GM12875 (cell line): ENCODE data around the gene TMC5.

Experiments
- H3K4me3 ChIP-seq: one replicate; pipeline ENCODE4 v1.5.1; 2011; ENCODE audit warnings: low read depth, low read length, control low read depth
- TF ChIP-seq, protein P1 (sequence below): IDR thresholded peaks from 2 replicates; pipeline ENCODE4 v1.5.1; 2011; ENCODE audit warnings: low read depth, mild to moderate bottlenecking, control low read depth, inconsistent platforms, low read length, moderate library complexity, borderline replicate concordance; ENCODE audit not compliant: insufficient read depth

TMC5 gene

DNA sequence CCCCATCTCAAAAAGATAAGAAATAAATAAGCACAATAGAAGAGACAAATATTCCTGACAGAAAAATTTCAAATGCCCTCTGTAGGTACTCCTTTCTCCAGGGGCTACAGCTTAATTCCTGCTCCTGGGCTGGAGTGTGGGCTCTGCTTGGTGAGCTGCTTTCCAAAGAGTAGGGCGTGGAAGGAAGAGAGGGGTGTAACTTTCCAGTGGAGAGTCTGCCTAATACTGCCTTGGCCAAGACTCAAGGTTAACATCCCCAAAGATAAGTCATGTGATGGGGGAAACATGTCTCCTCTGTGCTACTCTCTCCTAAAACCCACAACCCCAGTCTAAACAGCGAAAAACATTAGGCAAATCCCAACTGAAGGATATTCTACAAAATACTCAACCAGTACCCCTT is 42.7 kb downstream of the TMC5 start:
- no peak overlapping the region for H3K4me3 ChIP-seq
- TF ChIP-seq, protein P1, sequence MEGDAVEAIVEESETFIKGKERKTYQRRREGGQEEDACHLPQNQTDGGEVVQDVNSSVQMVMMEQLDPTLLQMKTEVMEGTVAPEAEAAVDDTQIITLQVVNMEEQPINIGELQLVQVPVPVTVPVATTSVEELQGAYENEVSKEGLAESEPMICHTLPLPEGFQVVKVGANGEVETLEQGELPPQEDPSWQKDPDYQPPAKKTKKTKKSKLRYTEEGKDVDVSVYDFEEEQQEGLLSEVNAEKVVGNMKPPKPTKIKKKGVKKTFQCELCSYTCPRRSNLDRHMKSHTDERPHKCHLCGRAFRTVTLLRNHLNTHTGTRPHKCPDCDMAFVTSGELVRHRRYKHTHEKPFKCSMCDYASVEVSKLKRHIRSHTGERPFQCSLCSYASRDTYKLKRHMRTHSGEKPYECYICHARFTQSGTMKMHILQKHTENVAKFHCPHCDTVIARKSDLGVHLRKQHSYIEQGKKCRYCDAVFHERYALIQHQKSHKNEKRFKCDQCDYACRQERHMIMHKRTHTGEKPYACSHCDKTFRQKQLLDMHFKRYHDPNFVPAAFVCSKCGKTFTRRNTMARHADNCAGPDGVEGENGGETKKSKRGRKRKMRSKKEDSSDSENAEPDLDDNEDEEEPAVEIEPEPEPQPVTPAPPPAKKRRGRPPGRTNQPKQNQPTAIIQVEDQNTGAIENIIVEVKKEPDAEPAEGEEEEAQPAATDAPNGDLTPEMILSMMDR = no peak

DNA sequence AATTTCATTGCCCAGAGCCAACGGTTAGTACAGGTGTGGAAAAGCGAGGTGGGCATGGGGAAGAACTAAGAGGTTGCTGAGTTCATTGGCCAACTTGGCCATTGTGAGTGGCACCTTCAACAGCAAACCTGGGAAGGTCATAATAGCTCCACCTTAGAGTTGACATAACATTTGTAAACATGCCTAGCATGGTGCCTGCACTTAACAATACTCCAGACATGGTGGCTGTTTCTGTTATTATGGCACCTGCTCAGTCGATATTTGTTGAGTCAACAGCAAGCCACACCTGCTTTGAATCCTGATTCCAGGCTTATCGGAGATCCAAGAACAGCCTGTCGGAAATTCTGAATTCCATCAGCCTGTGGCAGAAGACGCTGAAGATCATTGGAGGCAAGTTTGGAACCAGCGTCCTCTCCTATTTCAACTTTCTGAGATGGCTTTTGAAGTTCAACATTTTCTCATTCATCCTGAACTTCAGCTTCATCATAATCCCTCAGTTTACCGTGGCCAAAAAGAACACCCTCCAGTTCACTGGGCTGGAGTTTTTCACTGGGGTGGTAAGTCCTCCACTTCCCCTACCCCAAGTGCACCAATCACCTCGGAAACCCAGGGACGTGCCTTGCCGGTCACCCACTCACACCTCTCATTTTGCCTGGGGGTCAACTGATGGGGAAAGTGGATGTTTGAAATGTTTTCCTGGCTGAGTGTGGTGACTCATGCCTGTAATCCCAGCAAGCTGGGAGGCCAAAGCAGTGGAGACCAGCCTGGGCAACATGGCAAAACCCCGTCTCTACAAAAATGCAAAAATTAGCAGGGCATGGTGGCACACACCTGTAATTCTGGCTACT is 46.0 kb downstream of the TMC5 start:
- no peak overlapping the region for H3K4me3 ChIP-seq
- TF ChIP-seq, protein P1 = no peak

DNA sequence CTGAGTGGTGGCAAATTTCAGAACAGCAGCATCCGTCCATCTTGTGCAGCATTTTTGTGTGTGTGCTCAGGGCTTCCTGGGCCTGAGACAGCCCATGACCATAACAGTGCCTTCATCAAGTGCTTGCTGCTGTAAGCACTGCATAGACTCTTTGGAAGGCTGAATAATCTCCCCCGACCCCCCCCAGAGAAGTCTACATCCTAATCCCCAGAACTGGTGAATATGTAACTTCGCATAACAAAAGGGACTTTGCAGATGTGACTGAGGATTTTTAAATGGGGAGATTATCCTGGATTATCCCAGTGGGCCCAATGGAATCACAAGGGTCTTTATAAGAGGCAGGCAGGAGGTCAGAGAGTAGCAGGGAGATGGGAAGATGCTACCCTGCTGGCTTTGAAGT is 50.6 kb downstream of the TMC5 start:
- TF ChIP-seq, protein P1 = no peak
- H3K4me3 ChIP-seq = no peak overlapping the region

DNA sequence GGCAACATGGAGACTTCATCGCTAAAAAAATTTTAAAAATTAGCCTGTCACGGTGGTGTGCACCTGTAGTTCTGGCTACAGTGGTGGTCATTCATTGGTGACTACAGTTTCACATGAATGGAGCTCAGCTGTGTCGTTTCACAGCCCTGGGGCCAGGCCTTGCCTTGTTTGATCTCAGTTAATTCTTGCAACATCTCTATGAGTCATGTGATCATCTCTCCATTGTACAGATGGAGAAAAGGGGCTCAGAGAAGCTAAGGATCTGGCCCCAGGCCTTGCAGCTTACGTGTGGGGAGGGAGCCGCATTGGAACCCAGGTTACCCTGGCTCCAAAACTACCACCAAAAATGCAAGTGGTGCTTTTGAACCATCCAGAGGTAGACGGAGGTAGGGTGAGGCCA is 54.8 kb downstream of the TMC5 start:
- TF ChIP-seq, protein P1 = no peak
- H3K4me3 ChIP-seq = no peak overlapping the region

DNA sequence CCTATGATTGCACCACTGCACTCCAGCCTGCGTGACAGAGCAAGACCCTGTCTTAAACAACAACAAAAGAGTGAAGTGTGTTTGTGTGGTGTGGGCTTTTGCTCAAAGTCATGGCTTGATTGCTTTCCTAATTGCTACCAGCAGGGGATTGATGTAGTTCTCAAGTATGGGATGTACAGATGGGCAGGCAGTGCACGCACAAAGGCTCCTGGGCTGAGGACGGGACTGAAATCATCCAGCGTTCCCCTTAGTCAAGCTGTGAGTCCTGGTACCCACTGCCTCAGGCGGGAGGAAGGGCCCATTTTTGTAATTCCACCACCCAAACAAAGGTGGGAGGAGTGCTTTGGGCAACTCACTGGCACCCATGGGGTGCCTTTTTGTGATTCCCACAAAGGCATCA is 56.9 kb downstream of the TMC5 start:
- TF ChIP-seq, protein P1 = no peak
- no peak overlapping the region for H3K4me3 ChIP-seq

DNA sequence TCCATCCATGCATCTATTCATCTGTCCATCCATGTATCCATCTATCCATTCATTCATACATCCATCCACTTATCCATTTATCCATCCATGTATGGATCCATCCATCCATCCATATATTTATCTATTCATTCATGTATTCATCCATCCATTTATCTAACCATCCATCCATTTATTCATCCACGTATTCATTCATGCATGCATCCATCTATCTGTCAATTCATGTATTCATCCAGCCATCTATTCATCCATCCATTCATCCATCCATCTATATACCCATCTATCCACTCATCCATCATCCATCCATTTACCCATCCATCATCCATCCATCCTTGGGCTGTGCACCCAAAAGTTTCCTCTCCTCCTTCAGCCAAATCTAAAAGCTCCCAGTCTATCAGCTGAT is 60.8 kb downstream of the TMC5 start:
- TF ChIP-seq, protein P1 = no peak
- H3K4me3 ChIP-seq = no peak overlapping the region

DNA sequence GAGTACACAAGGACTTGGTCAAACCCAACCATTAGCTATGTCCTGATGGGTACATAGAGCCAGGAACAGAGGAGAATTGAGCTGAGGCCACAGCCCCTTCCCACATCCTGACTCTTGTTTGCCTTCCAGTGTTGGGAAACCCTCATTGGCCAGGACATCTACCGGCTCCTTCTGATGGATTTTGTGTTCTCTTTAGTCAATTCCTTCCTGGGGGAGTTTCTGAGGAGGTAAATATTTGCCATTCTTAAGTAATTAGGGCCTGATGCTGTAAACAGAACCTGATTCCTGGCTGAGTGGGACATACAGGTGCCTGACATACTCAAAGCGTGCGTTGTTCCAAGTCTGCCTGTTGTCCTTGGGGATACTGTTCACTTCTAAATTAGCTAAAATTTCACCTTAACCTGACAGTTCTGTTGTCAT is 61.6 kb downstream of the TMC5 start:
- TF ChIP-seq, protein P1 = no peak
- H3K4me3 ChIP-seq = no peak overlapping the region
